ENCODE results near the gene SLC28A3. TPM values are rescaled to one million over a fixed set of nuclear protein-coding genes. Genes with fewer than 3 reads are reported as not detected.

Gene SLC28A3
- total RNA-seq, 2 experiments from 2014 or later: not detected

- no peak overlapping the region for H2AFZ ChIP-seq (ENCODE audit: low read length)
- no peaks in the 10 kb centered on the region for H3K36me3 ChIP-seq (ENCODE audit: insufficient read depth, low read length)
- no peak for TF ChIP-seq EZH2phosphoT487 (IDR thresholded peaks at IDR 0.05; ENCODE audit: borderline replicate concordance, low read depth, low read length)
- TF ChIP-seq CTCF (conservative IDR thresholded peaks at IDR 0.05; ENCODE audit: low read length): no peak
- intact Hi-C loops (cut with micrococcal nuclease; ENCODE audit: unreplicated experiment): no loop called here
- H3K9me2 ChIP-seq (ENCODE audit: insufficient read depth, low read length): no peaks in the 10 kb centered on the region
- H3K79me2 ChIP-seq (ENCODE audit: insufficient read depth, low read depth, low read length): no peaks in the 10 kb centered on the region
- no peaks in the 10 kb centered on the region for H3K9me3 ChIP-seq (ENCODE audit: low read length)
- no peak overlapping the region for H3K4me3 ChIP-seq (ENCODE audit: low read depth, low read length, poor library complexity, severe bottlenecking)
- H3K4me2 ChIP-seq (ENCODE audit: low read length): no peak overlapping the region
- no peaks in the 10 kb centered on the region for H4K20me1 ChIP-seq (ENCODE audit: insufficient read depth, low read length)
- DNase-seq (ENCODE audit: low spot score): peak; percentile 1
- no peaks in the 10 kb centered on the region for H3K4me1 ChIP-seq (ENCODE audit: insufficient read depth, low read length, poor library complexity, severe bottlenecking)
- no peak overlapping the region for H3K27ac ChIP-seq (ENCODE audit: low read depth, low read length, poor library complexity, severe bottlenecking)
- ChIA-PET CTCF (ENCODE audit: unreplicated experiment) (no interaction called here), POLR2A (no interaction called here)
- no TSS peak for BruUV-seq (replicated peaks)
These were observed 69.0 kb downstream of the SLC28A3 start for GRCh38 chr9:84271531-84271900.

GRCh38 chr9:84270847-84271530 lies 69.6 kb downstream of the SLC28A3 start:
- H2AFZ ChIP-seq (ENCODE audit: low read length): no peak overlapping the region
- ChIA-PET CTCF (ENCODE audit: unreplicated experiment) (no interaction called here), POLR2A (no interaction called here)
- TF ChIP-seq EZH2phosphoT487 (IDR thresholded peaks at IDR 0.05; ENCODE audit: borderline replicate concordance, low read depth, low read length) (no peak), CTCF (conservative IDR thresholded peaks at IDR 0.05; ENCODE audit: low read length) (no peak)
- H3K9me2 ChIP-seq (ENCODE audit: insufficient read depth, low read length): no peaks in the 10 kb centered on the region
- H3K4me1 ChIP-seq (ENCODE audit: insufficient read depth, low read length, poor library complexity, severe bottlenecking): no peaks in the 10 kb centered on the region
- no peaks in the 10 kb centered on the region for H3K36me3 ChIP-seq (ENCODE audit: insufficient read depth, low read length)
- H3K27ac ChIP-seq (ENCODE audit: low read depth, low read length, poor library complexity, severe bottlenecking): no peak overlapping the region
- no peaks in the 10 kb centered on the region for H3K9me3 ChIP-seq (ENCODE audit: low read length)
- no peak for DNase-seq (ENCODE audit: low spot score)
- no peaks in the 10 kb centered on the region for H4K20me1 ChIP-seq (ENCODE audit: insufficient read depth, low read length)
- no peak overlapping the region for H3K4me2 ChIP-seq (ENCODE audit: low read length)
- no peak overlapping the region for H3K4me3 ChIP-seq (ENCODE audit: low read depth, low read length, poor library complexity, severe bottlenecking)
- intact Hi-C loops (cut with micrococcal nuclease; ENCODE audit: unreplicated experiment): no loop called here
- no peaks in the 10 kb centered on the region for H3K79me2 ChIP-seq (ENCODE audit: insufficient read depth, low read depth, low read length)
- BruUV-seq (replicated peaks): no TSS peak

- Histone ChIP-seq H3K4me2 (ENCODE audit: low read length) (no peak overlapping the region), H3K9me3 (ENCODE audit: low read length) (no peaks in the 10 kb centered on the region), H3K27ac (ENCODE audit: low read depth, low read length, poor library complexity, severe bottlenecking) (no peak overlapping the region), H4K20me1 (ENCODE audit: insufficient read depth, low read length) (no peaks in the 10 kb centered on the region), H3K4me3 (ENCODE audit: low read depth, low read length, poor library complexity, severe bottlenecking) (no peak overlapping the region), H3K36me3 (ENCODE audit: insufficient read depth, low read length) (no peaks in the 10 kb centered on the region), H3K4me1 (ENCODE audit: insufficient read depth, low read length, poor library complexity, severe bottlenecking) (no peaks in the 10 kb centered on the region), H3K9me2 (ENCODE audit: insufficient read depth, low read length) (no peaks in the 10 kb centered on the region), H2AFZ (ENCODE audit: low read length) (no peak overlapping the region), H3K79me2 (ENCODE audit: insufficient read depth, low read depth, low read length) (no peaks in the 10 kb centered on the region)
- CTCF ChIA-PET (ENCODE audit: unreplicated experiment): no interaction called here
- POLR2A ChIA-PET: interaction anchor here (0.7 kb wide), 1 partner anchor 716 kb away, joined by 3 read pairs; no protein-coding TSS in a partner anchor
- intact Hi-C loops (cut with micrococcal nuclease; ENCODE audit: unreplicated experiment): no loop called here
- TF ChIP-seq EZH2phosphoT487 (IDR thresholded peaks at IDR 0.05; ENCODE audit: borderline replicate concordance, low read depth, low read length): no peak
- no peak for TF ChIP-seq CTCF (conservative IDR thresholded peaks at IDR 0.05; ENCODE audit: low read length)
- BruUV-seq (replicated peaks): no TSS peak
- no peak for DNase-seq (ENCODE audit: low spot score)
These were observed 74.4 kb downstream of the SLC28A3 start for GRCh38 chr9:84266087-84266561.
